HG03354 (cell line): ENCODE data around the gene EPHB1.
A peak's percentile ranks its signal among the peaks of the same experiment; 100 is the strongest.

Experiments used
- ATAC-seq: cut with Tn5 transposase; IDR thresholded peaks from one replicate; pipeline ENCODE4 v1.9.1; 2021; ENCODE audit warnings: mild to moderate bottlenecking; ENCODE audit not compliant: unreplicated experiment, poor library complexity, severe bottlenecking

The EPHB1 gene

GRCh38 chr3:134872440-134873388 is 77.7 kb downstream of the EPHB1 start:
- no peak for ATAC-seq

GRCh38 chr3:134873789-134874188 is 78.7 kb downstream of the EPHB1 start:
- no peak for ATAC-seq

- no peak for ATAC-seq
These were observed 79.8 kb downstream of the EPHB1 start for GRCh38 chr3:134874737-134875413.

- no peak for ATAC-seq
These were observed 81.8 kb downstream of the EPHB1 start for GRCh38 chr3:134876836-134877235.

- ATAC-seq: no peak
These were observed 82.7 kb downstream of the EPHB1 start for GRCh38 chr3:134877788-134878187.

- no peak for ATAC-seq
These were observed 84.9 kb downstream of the EPHB1 start for GRCh38 chr3:134879990-134880389.

GRCh38 chr3:134880431-134880830 is 85.4 kb downstream of the EPHB1 start:
- no peak for ATAC-seq

GRCh38 chr3:134881305-134881704 is 86.2 kb downstream of the EPHB1 start:
- no peak for ATAC-seq

GRCh38 chr3:134883697-134884385 is 88.8 kb downstream of the EPHB1 start:
- ATAC-seq: no peak

- ATAC-seq: peak; percentile 97
These were observed 91.0 kb downstream of the EPHB1 start for GRCh38 chr3:134885877-134886621.

- no peak for ATAC-seq
These were observed 91.9 kb downstream of the EPHB1 start for GRCh38 chr3:134886991-134887390.

- ATAC-seq: no peak
These were observed 92.5 kb downstream of the EPHB1 start for GRCh38 chr3:134887536-134887935.

GRCh38 chr3:134892326-134892725 is 97.3 kb downstream of the EPHB1 start:
- no peak for ATAC-seq

GRCh38 chr3:134892761-134893160 is 97.7 kb downstream of the EPHB1 start:
- no peak for ATAC-seq

GRCh38 chr3:134894533-134894932 is 99.5 kb downstream of the EPHB1 start:
- no peak for ATAC-seq

- ATAC-seq: no peak
These were observed 100.1 kb downstream of the EPHB1 start for GRCh38 chr3:134895181-134895580.

GRCh38 chr3:134896141-134896540 is 101.1 kb downstream of the EPHB1 start:
- no peak for ATAC-seq

GRCh38 chr3:134896696-134897095 is 101.6 kb downstream of the EPHB1 start:
- no peak for ATAC-seq

GRCh38 chr3:134897391-134898141 is 102.5 kb downstream of the EPHB1 start:
- ATAC-seq: no peak
